Measurements from ENCODE around the gene RCSD1.

- no peak for TF ChIP-seq CTCF (conservative IDR thresholded peaks at IDR 0.05; ENCODE audit: low read depth, low read length)
- no peak for TF ChIP-seq EZH2 (IDR thresholded peaks at IDR 0.05; ENCODE audit: borderline replicate concordance, low read depth, low read length, poor library complexity, severe bottlenecking)
These were observed 81.8 kb downstream of the RCSD1 start for GRCh38 chr1:167711797-167712196.

Data from A673 (cell line).